HepG2 (cell line): ENCODE results near the gene BAG3. TPM values are rescaled to one million over a fixed set of nuclear protein-coding genes. Genes with fewer than 3 reads are reported as not detected.

Experiments
- BORCS8-MEF2B ChIP-seq: sonication (generic); formaldehyde crosslinking; IDR thresholded peaks from 2 replicates; pipeline ENCODE4 v1.8.0; 2022; ENCODE audit warnings: mild to moderate bottlenecking, missing genetic modification reagents
- HNF1A ChIP-seq, 2 experiments: sonication (generic) in 1 of 2; formaldehyde crosslinking in 1 of 2; IDR thresholded peaks; 2 replicates each; pipeline versions ENCODE4 v1.4.0 to v1.6.1; 2016 to 2020; ENCODE audit warnings: borderline replicate concordance in 1 of 2, low read depth in 1 of 2, mild to moderate bottlenecking in 1 of 2, missing genetic modification reagents in 1 of 2
- NAIF1 ChIP-seq: sonication (generic); formaldehyde crosslinking; IDR thresholded peaks from 2 replicates; pipeline ENCODE4 v1.5.0; 2020; ENCODE audit warnings: mild to moderate bottlenecking, missing genetic modification reagents, borderline replicate concordance
- ZNF142 ChIP-seq: sonication (generic); formaldehyde crosslinking; IDR thresholded peaks from 2 replicates; pipeline ENCODE4 v1.4.0; 2020; ENCODE audit warnings: missing genetic modification reagents
- ZNF564 ChIP-seq: sonication (generic); formaldehyde crosslinking; IDR thresholded peaks from 2 replicates; pipeline ENCODE4 v1.8.1; 2023; ENCODE audit warnings: mild to moderate bottlenecking, missing genetic modification reagents
- ZNF703 ChIP-seq: sonication (generic); formaldehyde crosslinking; IDR thresholded peaks from 2 replicates; pipeline ENCODE4 v1.5.1; 2020; ENCODE audit warnings: missing genetic modification reagents, mild to moderate bottlenecking, moderate library complexity, borderline replicate concordance
- ZXDC ChIP-seq: sonication (generic); formaldehyde crosslinking; IDR thresholded peaks from 2 replicates; pipeline ENCODE4 v1.5.0; 2020; ENCODE audit warnings: mild to moderate bottlenecking, missing genetic modification reagents
- polyA plus RNA-seq, 8 experiments: library from polyadenylated mRNA; depleted of rRNA in 3 of 8; stranded (reverse) in 7 of 8; unstranded in 1 of 8; fragments of >200 nt; fragmentation: Illumina TruSeq in 4 of 8; extraction: Trizol in 4 of 8; gene quantifications; 2 replicates each; pipeline versions ENCODE4 v1.2.1 to v1.2.3, GENCODE V29; 2011 to 2016; ENCODE audit warnings: low read depth in 4 of 8, missing spikeins in 1 of 8, mixed read lengths in 1 of 8; ENCODE audit not compliant: insufficient read depth in 1 of 8
- total RNA-seq, 5 experiments: library from RNA; depleted of rRNA; stranded (reverse); fragments of >200 nt; fragmentation: Illumina TruSeq; extraction: Trizol; gene quantifications; 2 replicates each; pipeline ENCODE4 v1.2.3, GENCODE V29; 2016; ENCODE audit warnings: low read depth in 1 of 5

BAG3 gene
- total and polyA plus RNA-seq, 2 of the 13 experiments (the other 11 are each of a cell fraction or from before 2014, with no cell fraction given): 2.9 to 6.7 TPM

GRCh38 chr10:119637631-119638030 lies 13.5 kb upstream of the BAG3 start (continued):
- TF ChIP-seq ZNF703 (CRISPR knock-in tag): no peak
- no peak for TF ChIP-seq HNF1A (IDR thresholded peaks at IDR 0.05; ENCODE audit: low read depth)
- TF ChIP-seq HNF1A (CRISPR knock-in tag; IDR thresholded peaks at IDR 0.05; ENCODE audit: borderline replicate concordance): no peak
- no peak for TF ChIP-seq NAIF1
- TF ChIP-seq BORCS8-MEF2B (CRISPR knock-in tag): no peak
- no peak for TF ChIP-seq ZNF142 (CRISPR knock-in tag)
- no peak for TF ChIP-seq ZNF564 (CRISPR knock-in tag)
- TF ChIP-seq ZXDC (CRISPR knock-in tag): no peak
